ENCODE data around the gene VPS33B. TPM values are rescaled to one million over a fixed set of nuclear protein-coding genes. Genes with fewer than 3 reads are reported as not detected.

The VPS33B gene
- total and polyA plus RNA-seq, 2 of the 8 experiments (the other 6 are each of a cell fraction or from before 2014, with no cell fraction given) = 11.8 to 17.3 TPM

- H3K23me2 ChIP-seq (ENCODE audit: low read depth, low read length) = peaks cover 6% of the 10 kb centered on the region; the same call in 1 of the 2 replicates
- no peak overlapping the region for H3K27ac ChIP-seq (ENCODE audit: low read depth, low read length)
- H2BK20ac ChIP-seq (ENCODE audit: low read length) = no peak overlapping the region
- H2BK15ac ChIP-seq (ENCODE audit: low read length) = no peak overlapping the region
- no peak overlapping the region for H2BK12ac ChIP-seq (ENCODE audit: low read depth, low read length)
- H4K91ac ChIP-seq (replicated peaks; ENCODE audit: insufficient read length, low read length) = no peak overlapping the region
- no peak overlapping the region for H3K56ac ChIP-seq (replicated peaks; ENCODE audit: insufficient read length, low read depth, low read length)
- H2BK5ac ChIP-seq (ENCODE audit: low read depth, low read length) = peak overlapping the region; percentile 18; the same call in 1 of the 2 replicates
- H3K9ac ChIP-seq (replicated peaks in 1 of 4; ENCODE audit: extremely low read depth in 1 of 4, low read depth in 3 of 4, low read length in 3 of 4) = no peak overlapping the region
- peaks cover 0 to 3% (median 1%) of the 10 kb centered on the region in 4 experiments; a peak in 3 of 7 replicates for H3K4me1 ChIP-seq (replicated peaks in 1 of 4; ENCODE audit: control insufficient read depth in 3 of 4, insufficient read depth in 4 of 4, low read length in 3 of 4)
- H3K18ac ChIP-seq (ENCODE audit: extremely low read depth, low read length) = no peak overlapping the region
- no peak overlapping the region for H2AFZ ChIP-seq (ENCODE audit: low read length)
- H3K4me2 ChIP-seq (ENCODE audit: insufficient read depth in 1 of 2, low read depth in 2 of 2, low read length in 2 of 2) = no peak overlapping the region
- H3K4ac ChIP-seq (replicated peaks; ENCODE audit: insufficient read length, low read depth, low read length) = no peak overlapping the region
- no peak overlapping the region for H3K4me3 ChIP-seq (ENCODE audit: extremely low read depth in 1 of 4, insufficient read depth in 2 of 4, low read depth in 3 of 4, low read length in 4 of 4)
- H2BK120ac ChIP-seq (replicated peaks; ENCODE audit: low read depth, low read length) = no peak overlapping the region
- no peaks in the 10 kb centered on the region for H3K9me3 ChIP-seq (ENCODE audit: insufficient read depth in 2 of 2, low read depth in 1 of 2, low read length in 1 of 2)
- peaks cover 0 to 3% of the 10 kb centered on the region in 2 experiments for H4K20me1 ChIP-seq (replicated peaks in 1 of 2; ENCODE audit: control insufficient read depth in 1 of 2, insufficient read depth in 2 of 2, low read length in 2 of 2)
- ChIA-PET CTCF (ENCODE audit: partially characterized antibody) (interaction anchor here (1.2 to 2.6 kb wide), 2 partner anchors 15 to 62 kb away, joined by 3 to 14 read pairs; no protein-coding TSS in a partner anchor), POLR2A (ENCODE audit: partially characterized antibody) (no interaction called here)
- DNase-seq (ENCODE audit: low read depth in 1 of 2, low spot score in 2 of 2) (no peak), FAIRE-seq (no peak)
- H2AK5ac ChIP-seq (ENCODE audit: low read depth, low read length) = no peak overlapping the region
- H3K79me2 ChIP-seq (ENCODE audit: control insufficient read depth in 1 of 2, insufficient read depth in 2 of 2, low read length in 2 of 2) = peaks cover 0 to 15% of the 10 kb centered on the region in 2 experiments; a peak in 2 of 4 replicates
- no peak overlapping the region for H4K8ac ChIP-seq (ENCODE audit: extremely low read depth, insufficient read depth, low read length)
- 84% methylated on average over 3 of the region's 3 CpGs; no CpG with 5 or more reads in 1 of the 2 experiments for WGBS, 2 experiments (ENCODE audit: extremely low coverage in 1 of 2, insufficient coverage in 1 of 2, insufficient read length in 1 of 2, insufficient replicate concordance in 2 of 2, low coverage in 1 of 2, low lambda C conversion rate in 2 of 2, missing lambda C conversion rate in 1 of 2)
- no peak overlapping the region for H4K5ac ChIP-seq (ENCODE audit: insufficient read length, low read depth, low read length)
- H3K79me1 ChIP-seq (ENCODE audit: low read depth, low read length) = peaks cover 6% of the 10 kb centered on the region
- H3K27me3 ChIP-seq (replicated peaks in 1 of 4; ENCODE audit: control insufficient read depth in 3 of 4, extremely low read depth in 1 of 4, insufficient read depth in 3 of 4, low read length in 3 of 4) = no peaks in the 10 kb centered on the region
- no peak overlapping the region for H3K23ac ChIP-seq (ENCODE audit: insufficient read length)
- H3K36me3 ChIP-seq (ENCODE audit: control insufficient read depth in 2 of 4, insufficient read depth in 4 of 4, low read length in 3 of 4) = peaks cover 0 to 6% (median 2%) of the 10 kb centered on the region in 4 experiments; a peak in 3 of 8 replicates
- H3K14ac ChIP-seq (ENCODE audit: insufficient read length) = no peak overlapping the region
- TF ChIP-seq SAP30 (IDR thresholded peaks at IDR 0.05; ENCODE audit: insufficient read depth, insufficient replicate concordance, low read length) (no peak), CHD1 (IDR thresholded peaks at IDR 0.05; ENCODE audit: low read depth, low read length) (no peak), E2F6 (IDR thresholded peaks at IDR 0.05) (no peak), USF2 (IDR thresholded peaks at IDR 0.05; ENCODE audit: low read length) (no peak), YY1 (IDR thresholded peaks at IDR 0.05; ENCODE audit: low read depth, low read length) (no peak), TCF12 (IDR thresholded peaks at IDR 0.05; ENCODE audit: low read depth, low read length) (no peak), EGR1 (IDR thresholded peaks at IDR 0.05; ENCODE audit: borderline replicate concordance, low read depth, low read length) (no peak), SP4 (IDR thresholded peaks at IDR 0.05; ENCODE audit: low read length) (no peak), KDM4A (IDR thresholded peaks at IDR 0.05; ENCODE audit: low read depth, low read length, severe bottlenecking) (no peak), GTF2F1 (IDR thresholded peaks at IDR 0.05; ENCODE audit: borderline replicate concordance, low read depth, low read length) (no peak), ASH2L (IDR thresholded peaks at IDR 0.05; ENCODE audit: low read length) (no peak)
These were observed 4.2 kb downstream of the VPS33B start for GRCh38 chr15:91018158-91018557.

Data from H1 (cell line).